GM18502 (cell line): ENCODE data around the gene PICALM.
"Not testable (repeated sequence)": the region's sequence is repeated elsewhere in the genome, so short reads cannot be mapped to it uniquely, and the experiment has no call there.

Experiments used
- ATAC-seq: cut with Tn5 transposase; IDR thresholded peaks from one replicate; pipeline ENCODE4 v1.9.1; 2021; ENCODE audit warnings: mild to moderate bottlenecking; ENCODE audit not compliant: unreplicated experiment, poor library complexity

PICALM gene

DNA sequence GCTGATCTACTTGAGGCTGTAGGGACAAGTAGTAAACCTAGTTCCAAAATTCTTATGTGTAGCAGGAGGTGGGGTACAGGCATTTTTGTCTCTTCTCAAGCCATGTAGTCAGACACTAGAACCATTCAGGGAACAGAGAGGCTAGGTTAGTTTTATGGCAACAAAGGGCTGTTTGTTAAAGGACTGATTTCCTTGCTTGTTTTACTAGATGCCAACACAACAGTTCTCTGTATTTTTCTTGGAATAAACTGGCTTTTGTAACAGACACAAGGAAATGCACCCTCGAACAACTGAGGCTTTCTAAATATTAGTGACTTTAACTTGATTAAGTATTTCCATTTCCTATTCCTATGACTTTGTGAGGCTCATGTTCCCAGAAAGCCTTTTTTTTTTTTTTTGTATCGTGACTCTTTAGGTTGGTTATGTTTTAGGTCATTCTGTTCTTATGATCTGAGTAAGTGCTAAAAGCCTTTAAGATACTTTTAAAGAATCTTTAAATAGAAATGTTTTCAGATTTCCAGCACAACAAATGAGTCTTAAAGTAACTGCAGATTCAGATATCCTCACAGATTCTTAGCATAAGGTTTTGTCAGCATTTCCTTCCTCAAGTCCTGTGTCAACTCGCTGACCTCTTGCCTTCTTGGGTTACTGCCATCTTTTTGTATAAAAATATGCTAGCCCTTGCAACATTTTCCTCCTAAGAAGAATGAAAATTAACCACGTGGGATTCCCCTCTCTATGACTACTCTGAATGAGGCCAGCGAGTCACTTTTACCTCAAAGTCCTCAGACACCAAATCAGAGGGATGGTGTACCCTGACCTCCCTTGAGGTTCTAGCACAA lies 121.2 kb downstream of the PICALM start:
- no peak for ATAC-seq

DNA sequence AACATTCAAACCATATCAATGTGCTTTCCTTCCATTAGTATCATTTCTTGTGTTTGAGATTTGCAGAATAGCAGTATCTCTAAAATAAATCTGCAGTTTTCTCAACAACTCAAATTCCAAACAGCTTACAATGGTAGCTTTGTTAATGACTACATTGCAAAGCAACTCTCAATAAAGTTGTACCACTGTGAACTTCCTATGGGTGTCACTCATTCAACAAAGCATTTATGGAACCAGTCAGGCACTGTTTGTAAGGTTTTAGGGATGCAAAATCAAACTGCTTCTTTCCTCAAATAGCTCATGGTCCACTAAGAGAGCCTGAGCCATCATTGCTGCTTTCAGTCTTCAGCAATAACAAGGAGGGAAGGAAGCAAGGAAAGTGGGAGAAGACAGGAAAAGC lies 122.7 kb downstream of the PICALM start:
- no peak for ATAC-seq

DNA sequence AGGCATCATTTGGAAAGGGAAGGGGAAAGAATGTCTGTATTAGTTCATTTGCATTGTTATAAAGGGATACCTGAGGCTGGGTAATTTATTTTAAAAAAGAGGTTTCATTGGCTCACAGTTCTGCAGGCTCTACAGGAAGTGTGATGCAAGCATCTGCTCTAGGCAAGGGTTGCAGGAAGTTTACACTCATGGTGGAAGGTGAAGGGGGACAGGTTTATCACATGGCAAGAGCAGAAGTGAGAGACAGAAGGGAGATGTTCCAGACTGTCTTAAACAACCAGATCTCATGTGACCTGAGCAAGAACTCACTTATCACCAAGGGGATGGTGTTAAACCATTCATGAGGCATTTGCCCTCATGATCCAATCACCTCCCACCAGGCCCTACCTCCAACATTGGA lies 123.1 kb downstream of the PICALM start:
- no peak for ATAC-seq

DNA sequence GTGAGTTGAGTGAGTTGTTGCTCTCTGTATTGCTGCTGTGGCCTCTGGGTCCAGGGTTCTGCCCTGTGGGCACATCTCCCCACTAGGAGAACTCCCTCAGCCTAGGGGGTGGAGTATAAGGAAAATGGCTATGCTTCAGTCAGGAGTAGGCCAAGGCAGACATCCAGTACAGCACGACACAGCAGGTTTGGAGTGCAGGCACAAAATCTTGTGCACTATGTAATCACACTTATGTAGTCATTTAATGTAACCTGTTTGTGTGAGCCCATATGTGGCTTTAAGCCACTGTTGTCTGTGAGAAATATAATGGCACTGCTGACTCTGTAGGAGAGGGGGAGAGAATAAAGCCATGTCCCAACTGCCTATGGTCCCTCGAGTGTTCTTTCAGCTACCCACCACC lies 123.6 kb downstream of the PICALM start:
- ATAC-seq, result no peak

DNA sequence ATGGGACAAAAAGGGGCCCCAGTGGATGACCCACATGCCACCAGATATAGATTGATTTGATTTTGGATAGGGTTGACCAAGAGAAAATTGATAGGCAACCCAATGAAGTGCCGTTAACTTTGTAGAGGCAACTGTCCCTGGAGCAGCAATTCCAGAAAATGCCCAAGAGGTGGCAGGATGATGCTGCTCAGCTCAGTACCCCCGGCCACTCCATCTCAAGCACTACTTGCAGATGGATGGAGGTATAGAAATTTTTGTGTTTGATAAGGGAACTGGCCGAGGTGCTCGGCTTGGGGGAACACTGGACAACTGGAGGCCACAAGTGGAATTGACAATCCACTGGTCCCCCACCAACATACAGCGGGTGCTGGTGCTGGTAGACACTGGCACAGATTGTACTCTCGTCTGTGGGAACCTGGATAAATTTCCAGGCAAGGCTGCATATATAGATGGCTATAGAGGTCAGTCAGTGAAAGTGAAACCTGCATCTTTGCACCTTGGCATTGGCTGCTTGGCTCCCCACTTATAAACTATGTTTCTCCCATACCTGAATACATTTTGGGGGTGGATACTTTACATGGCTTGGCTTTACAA lies 127.4 kb downstream of the PICALM start:
- ATAC-seq, result peak; percentile 67

DNA sequence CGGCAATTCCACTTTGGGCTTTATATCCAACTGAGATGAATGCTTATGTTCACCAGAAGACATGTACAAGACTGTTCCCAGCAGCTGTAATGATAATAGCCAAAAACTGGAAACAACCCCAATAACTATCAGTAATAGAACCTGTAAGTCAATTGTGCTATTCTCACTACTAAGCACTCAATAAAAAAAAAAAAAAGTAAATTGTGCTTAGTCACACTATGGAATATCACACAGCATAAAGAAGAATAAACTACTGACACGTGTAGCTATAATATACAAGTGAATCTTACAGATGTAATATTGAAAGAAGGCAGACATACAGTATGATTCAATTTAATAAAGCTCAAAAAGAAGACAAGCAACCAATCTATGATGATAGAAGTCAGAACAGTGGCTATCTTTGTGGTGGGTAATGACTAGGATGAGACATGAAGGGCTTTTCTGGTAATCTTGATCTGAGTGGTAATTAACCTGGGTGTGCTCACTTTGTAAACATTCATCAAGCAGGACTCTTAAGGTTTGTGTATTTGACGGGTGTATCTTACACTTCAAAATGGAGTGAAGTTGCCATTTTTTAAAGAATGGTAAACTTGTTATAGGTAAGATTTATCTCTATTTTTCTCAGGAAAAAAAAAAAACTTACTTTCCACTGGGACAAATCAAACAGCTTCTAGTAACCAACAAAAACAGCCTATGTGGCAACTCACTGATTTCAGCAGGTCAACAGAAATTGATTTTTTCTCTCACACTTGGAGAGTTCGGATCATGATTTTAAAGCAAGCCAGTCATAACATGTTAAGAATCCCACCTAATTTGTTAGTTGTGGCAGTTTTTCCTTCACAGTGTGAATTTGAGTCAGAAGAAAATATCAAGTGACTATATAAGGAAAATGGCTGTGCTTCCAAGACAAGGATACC lies 129.5 kb downstream of the PICALM start:
- ATAC-seq, result no peak

DNA sequence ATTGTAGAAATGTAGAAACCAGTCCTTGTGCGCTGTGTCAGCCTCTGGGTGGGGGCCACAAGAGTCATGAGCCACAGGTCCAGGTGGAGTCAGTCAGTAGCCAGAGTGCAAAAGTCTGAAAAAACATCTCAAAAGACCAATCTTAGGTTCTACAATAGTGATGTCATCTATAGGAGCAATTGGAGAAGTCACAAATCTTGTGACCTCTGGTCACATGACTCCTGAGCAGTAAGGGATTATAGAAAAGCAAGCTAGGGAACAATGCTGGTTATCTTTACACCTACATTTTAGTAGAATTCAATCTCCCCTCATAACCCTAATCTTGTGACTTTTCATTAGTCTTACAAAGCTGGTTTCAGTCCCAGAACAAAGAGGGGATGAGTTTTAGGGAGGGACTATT lies 131.0 kb downstream of the PICALM start:
- no peak for ATAC-seq

DNA sequence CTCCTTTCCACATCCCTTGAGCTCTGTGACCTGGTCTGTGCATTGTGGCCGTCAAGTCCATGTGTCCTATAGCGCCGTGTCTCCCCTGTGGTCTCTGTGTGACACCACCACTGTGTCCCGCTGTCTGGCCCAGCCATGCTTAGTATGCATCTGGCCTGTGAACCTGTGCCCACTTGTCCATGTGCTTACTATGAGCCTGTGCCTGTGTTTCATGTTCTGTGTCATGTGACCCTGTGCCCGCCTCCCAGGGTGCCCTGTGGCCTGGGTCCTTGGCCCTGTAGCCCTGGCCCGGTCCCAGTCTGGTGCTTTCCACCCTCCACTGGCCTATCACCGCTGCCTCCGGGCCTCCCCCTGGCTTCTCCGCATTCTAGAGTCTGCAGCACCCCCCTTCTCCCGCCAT lies 133.1 kb downstream of the PICALM start:
- ATAC-seq, result no peak

DNA sequence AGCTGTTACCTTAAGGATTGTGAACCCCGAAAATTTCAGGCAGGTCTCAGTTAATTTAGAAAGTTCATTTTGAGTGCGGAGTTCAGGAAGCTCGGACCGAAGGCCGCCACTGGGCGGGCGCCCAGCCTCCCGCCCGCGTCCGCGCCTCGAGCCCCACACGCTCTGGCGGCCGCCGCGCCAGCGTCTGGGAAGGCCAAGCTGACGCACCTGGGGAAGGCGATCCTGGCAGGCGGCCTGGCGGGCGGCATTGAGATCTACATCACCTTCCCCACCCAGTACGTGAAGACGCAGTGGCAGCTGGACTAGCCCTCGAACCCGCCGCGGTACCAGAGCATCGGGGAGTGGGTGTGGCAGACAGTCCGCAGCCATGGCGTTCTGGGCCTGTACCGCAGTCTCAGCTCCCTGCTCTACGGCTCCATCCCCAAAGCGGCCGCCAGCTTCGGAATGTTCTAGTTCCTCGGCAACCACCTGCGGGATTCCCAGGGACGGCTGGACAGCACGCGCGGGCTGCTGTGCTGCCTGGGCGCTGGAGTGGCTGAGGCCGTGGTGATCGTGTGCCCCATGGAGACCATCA lies 134.2 kb downstream of the PICALM start:
- ATAC-seq, result no peak

DNA sequence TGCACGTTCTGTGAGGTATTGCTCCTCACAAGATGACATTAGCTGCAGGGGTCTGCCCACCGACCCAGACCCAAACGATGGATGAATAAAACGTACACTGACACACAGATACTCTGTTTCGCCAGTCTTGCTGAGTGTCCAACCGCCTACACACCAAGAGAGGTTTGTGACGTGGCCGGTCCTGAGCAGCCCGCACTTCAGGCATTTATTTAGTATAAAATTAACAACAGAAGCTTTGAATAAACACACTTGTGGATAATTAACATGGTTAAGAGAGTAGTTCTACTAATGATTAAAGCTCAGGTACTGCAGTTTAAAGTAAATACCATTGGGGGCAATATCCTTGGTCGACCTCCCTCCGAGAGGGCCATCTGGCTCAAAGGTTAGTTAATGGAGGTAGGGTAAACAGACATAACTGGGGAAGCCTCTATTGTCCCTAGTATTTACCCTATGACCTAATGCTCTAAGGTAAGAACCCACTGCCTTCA lies 138.0 kb downstream of the PICALM start:
- ATAC-seq, result no peak

DNA sequence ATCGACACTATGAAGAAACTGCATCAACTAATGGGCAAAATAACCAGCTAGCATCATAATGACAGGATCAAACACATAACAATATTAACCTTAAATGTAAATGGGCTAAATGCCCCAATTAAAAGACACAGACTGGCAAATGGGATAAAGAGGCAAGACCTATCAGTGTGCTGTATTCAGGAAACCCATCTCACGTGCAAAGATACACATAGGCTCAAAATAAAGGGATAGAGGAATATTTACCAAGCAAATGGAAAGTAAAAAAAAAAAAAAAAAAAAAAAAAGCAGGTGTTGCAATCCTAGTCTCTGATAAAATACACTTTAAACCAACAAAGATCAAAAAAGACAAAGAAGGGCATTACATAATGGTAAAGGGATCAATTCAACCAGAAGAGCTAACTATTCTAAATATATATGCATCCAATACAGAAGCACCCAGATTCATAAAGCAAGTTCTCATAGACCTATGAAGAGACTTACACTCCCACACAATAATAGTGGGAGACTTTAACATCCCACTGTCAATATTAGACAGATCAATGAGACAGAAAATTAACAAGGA lies 142.2 kb downstream of the PICALM start:
- not testable (repeated sequence) for ATAC-seq

DNA sequence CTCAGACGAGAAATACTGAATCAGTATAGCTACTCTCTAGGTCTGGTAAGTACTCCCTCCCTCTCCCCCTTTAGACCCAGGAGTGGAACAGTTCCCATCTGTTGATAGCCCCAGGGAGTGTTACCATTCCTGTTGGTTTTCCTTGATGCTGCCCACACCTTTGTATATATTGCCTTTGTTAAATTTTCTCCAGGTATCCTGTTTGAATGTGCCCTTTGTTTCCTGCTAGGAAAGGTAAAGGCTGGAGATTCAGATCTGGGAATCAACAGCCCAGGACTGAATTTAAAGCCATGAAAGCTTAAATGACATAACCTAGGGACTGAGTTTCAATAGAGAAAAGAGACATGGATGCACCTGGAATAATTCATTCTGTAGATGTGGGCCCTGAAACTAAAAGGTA lies 145.4 kb downstream of the PICALM start:
- ATAC-seq, result no peak

DNA sequence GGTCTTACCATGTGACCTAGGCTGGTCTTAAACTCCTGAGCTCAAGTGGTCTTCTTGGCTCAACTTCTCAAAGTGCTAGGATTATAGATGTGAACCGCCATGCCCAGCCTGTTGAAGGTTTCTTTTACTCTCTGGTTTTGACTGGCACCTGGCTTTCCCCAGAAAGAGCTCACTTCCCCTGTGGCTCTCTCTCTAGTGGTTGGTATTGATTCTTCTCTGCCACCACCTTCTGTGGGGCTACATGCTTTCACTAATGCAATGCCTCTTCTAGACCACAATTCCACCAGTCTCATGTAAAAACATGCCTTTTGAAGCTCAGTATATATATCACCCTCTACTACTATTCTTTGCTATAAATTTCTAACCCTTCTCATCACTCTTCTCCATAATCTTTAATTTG lies 146.5 kb downstream of the PICALM start:
- ATAC-seq, result peak; percentile 89

DNA sequence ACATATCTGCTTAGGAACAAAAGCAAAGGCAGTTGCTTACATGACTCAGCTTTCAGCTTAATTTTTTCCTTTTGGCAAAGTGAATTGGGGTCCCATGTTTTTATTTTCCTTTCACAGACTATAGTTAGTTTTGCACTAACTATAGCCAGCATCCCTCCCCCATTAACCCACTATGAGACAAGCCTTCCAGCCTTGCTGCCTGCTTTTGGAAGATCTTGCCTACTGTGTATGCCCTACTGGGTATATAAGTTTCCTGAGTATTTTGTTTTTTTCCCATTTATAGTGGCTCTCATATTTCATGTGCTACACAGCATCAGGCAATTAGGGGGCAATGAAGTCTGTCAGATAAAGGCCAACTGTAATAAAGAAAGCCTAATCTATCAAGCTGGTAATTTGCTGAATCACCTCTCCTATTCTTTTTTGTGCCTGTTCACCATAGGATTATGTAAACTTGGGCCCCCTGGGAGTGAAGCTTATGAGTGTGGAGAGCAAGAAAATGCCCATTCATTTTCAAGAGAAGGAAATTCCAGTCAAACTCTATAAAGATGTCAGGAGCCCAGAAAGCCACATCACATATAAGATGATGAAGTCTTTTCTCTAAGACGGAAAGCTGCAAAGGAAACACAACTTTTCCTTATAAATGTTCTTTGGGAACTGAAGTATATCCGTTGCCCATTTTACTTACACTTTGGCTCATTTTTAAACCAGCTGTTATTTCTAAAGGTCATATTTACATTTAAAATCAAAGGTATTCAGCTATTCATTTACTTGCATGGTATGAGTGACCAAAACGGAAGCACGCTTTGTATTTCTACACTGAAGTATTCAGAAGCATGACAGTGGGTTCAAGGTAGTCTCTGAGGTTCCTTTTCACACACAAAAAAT lies 149.7 kb downstream of the PICALM start:
- no peak for ATAC-seq

DNA sequence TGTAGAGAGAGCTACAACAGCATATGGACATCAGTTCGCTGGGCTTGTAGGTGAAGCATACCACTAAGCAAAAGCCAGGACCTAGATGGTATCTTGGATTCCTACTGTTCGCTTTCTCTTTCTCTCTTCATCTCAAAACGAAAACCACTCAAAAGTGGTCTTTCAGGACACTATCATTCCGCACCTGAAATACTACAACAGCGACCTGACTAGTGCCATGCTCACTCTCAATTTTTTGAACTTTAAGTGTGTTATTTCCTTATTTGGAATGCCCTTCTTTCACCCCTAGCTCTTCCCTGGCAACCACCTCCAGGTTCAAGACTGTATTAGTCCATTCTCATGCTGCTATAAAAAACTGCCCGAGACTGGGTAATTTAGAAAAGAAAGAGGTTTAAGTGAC lies 154.5 kb downstream of the PICALM start:
- ATAC-seq, result no peak

DNA sequence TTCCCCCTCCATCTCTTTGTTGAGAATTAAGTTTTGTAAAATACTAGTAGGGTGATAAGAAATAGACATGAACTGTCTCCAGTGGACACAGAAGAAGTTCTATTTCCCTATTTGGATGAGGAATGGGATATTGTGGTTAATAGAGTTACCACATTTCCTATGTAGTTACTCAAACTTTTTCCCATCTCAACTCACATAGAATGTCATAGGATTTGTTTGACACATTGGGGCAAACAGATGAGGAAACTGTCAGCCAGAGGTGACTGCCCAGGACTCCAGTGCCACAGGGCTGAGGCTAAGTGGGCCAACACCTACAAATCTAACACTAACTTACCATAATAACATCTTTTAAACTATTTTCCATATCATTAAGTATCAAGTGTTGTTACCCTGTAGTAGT lies 155.4 kb downstream of the PICALM start:
- ATAC-seq, result no peak

DNA sequence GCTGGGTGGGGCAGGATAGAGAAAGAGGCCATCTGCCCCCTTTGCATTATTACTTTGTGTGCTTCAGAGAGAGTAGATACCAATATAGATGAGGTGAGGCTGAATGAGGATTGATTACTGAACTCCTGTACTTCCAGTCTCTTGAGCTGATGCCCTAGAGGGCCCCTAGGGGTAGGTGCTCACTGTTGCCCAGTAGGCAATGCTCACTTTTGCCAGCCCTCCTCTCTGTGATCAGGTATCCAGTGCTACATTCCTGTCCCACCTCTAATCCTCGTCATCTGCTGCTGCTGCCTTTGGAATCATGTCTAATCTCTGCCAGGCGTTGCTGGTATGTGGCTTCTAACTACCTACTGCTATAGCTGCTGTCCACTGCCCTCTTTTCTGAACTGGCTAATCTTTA lies 156.5 kb downstream of the PICALM start:
- ATAC-seq, result no peak
